GM19193 (cell line): Measurements from ENCODE around the gene PRKD1.

Experiments used
- POLR2A ChIP-seq: IDR thresholded peaks from 4 replicates; pipeline ENCODE4 v1.6.1; 2011; ENCODE audit not compliant: insufficient read depth, insufficient read length; ENCODE audit errors: extremely low read depth

The PRKD1 gene

GRCh38 chr14:29927376-29928116 lies at the start of gene PRKD1:
PRKD1 (minus strand) TSS chr14:29927847.
- no peak for TF ChIP-seq POLR2A

GRCh38 chr14:29971101-29971500 lies 43.5 kb upstream of the PRKD1 start:
- no peak for TF ChIP-seq POLR2A

GRCh38 chr14:29955087-29955486 lies 27.4 kb upstream of the PRKD1 start:
- no peak for TF ChIP-seq POLR2A

DNA sequence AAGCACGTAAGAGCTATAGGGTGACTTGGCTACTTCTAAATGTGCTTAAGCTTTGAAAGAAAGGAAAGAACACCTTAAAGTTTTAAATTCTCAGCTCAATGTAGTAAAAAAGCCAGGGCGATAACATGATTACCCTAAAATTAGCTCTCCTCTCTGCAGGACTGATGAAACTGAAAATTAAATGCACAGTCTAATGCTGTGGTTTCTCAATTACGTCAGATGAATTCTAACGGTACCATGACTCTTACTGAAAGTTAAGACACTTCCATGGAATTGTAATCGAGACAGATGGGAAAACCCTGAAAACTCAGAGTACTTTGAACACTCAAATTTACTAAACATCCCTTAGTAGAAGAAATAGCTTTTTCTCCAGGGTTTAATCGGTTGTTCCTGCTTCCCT lies 25.9 kb upstream of the PRKD1 start:
- no peak for TF ChIP-seq POLR2A

GRCh38 chr14:29944091-29944490 lies 16.4 kb upstream of the PRKD1 start:
- TF ChIP-seq POLR2A = no peak

GRCh38 chr14:29941401-29941800 lies 13.8 kb upstream of the PRKD1 start:
- TF ChIP-seq POLR2A = no peak

DNA sequence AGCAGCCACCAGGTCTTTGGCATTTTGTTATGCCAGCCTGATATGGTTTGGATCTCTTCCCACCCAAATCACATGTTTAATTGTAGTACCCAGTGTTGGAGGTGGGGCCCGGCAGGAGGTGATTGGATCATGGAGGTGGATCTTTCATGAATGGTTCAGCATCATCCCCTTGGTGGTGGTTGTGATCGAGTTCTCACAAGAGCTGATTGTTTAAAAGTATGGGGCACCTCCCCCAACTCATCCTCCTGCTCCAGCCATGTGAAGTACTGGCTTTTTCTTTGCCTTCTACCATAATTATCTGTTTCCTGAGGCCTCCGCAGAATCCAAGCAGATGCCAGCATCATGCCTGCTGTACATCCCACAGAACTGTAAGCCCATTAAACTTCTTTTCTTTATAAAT lies 12.8 kb upstream of the PRKD1 start:
- no peak for TF ChIP-seq POLR2A

- TF ChIP-seq POLR2A = no peak
These were observed 9.5 kb upstream of the PRKD1 start for GRCh38 chr14:29937116-29937515.

GRCh38 chr14:29930283-29930682 lies 2.6 kb upstream of the PRKD1 start:
- TF ChIP-seq POLR2A = no peak

- TF ChIP-seq POLR2A = no peak
These were observed 532 bp upstream of the PRKD1 start for GRCh38 chr14:29928117-29928640.

- no peak for TF ChIP-seq POLR2A
These were observed 809 bp downstream of the PRKD1 start for GRCh38 chr14:29926701-29927375.

GRCh38 chr14:29926228-29926627 lies 1.4 kb downstream of the PRKD1 start:
- TF ChIP-seq POLR2A = no peak

- TF ChIP-seq POLR2A = no peak
These were observed 1.9 kb downstream of the PRKD1 start for GRCh38 chr14:29925736-29926135.

GRCh38 chr14:29925101-29925722 lies 2.4 kb downstream of the PRKD1 start:
- no peak for TF ChIP-seq POLR2A

- TF ChIP-seq POLR2A = no peak
These were observed 7.8 kb downstream of the PRKD1 start for GRCh38 chr14:29919845-29920244.

GRCh38 chr14:29918981-29919380 lies 8.7 kb downstream of the PRKD1 start:
- TF ChIP-seq POLR2A = no peak
